Neuronal stem cell (in vitro differentiated cells): ENCODE data around the gene GLIPR1L2.

ENCODE experiments used
- DNase-seq: peaks from one replicate; pipeline ENCODE4 v3.0.0-alpha.2; 2013; ENCODE audit warnings: low spot score
- H2AFZ ChIP-seq: one replicate; pipeline ENCODE4 v1.6.1; 2013; ENCODE audit warnings: mild to moderate bottlenecking, low read length, inconsistent platforms
- H2AK5ac ChIP-seq: 2 replicates; pipeline ENCODE4 v1.6.1; 2013; ENCODE audit warnings: low read depth, mild to moderate bottlenecking, inconsistent platforms, low read length, moderate library complexity, mixed read lengths
- H2BK120ac ChIP-seq: 2 replicates; pipeline ENCODE4 v1.6.1; 2013; ENCODE audit warnings: low read depth, mild to moderate bottlenecking, inconsistent platforms, low read length, moderate library complexity, mixed read lengths
- H2BK12ac ChIP-seq: one replicate; pipeline ENCODE4 v1.6.1; 2013; ENCODE audit warnings: low read length, inconsistent platforms
- H2BK15ac ChIP-seq: 2 replicates; pipeline ENCODE4 v1.6.1; 2013; ENCODE audit warnings: mild to moderate bottlenecking, low read length, inconsistent platforms, mixed read lengths
- H2BK5ac ChIP-seq: one replicate; pipeline ENCODE4 v1.6.1; 2013; ENCODE audit warnings: inconsistent platforms, mild to moderate bottlenecking, low read length, moderate library complexity
- H3K14ac ChIP-seq: one replicate; pipeline ENCODE4 v1.6.1; 2013; ENCODE audit warnings: low read length, inconsistent platforms
- H3K18ac ChIP-seq: 2 replicates; pipeline ENCODE4 v1.6.1; 2013; ENCODE audit warnings: low read length, inconsistent platforms
- H3K23ac ChIP-seq: 2 replicates; pipeline ENCODE4 v1.6.1; 2013; ENCODE audit warnings: low read depth, mild to moderate bottlenecking, mixed read lengths, low read length, inconsistent platforms; ENCODE audit not compliant: poor library complexity
- H3K27ac ChIP-seq: replicated peaks from 3 replicates; pipeline ENCODE4 v1.5.1; 2013; ENCODE audit warnings: low read length, inconsistent platforms
- H3K27me3 ChIP-seq, 3 experiments: 2 replicates each; pipeline ENCODE4 v1.6.1; 2013; ENCODE audit warnings: low read length in 3 of 3, mild to moderate bottlenecking in 2 of 3, inconsistent platforms in 1 of 3, low read depth in 1 of 3, mixed read lengths in 1 of 3, moderate library complexity in 1 of 3; ENCODE audit not compliant: control insufficient read depth in 3 of 3, insufficient read depth in 3 of 3
- H3K36me3 ChIP-seq, 2 donors: replicated peaks in 1 of 2; 2 replicates each; pipeline ENCODE4 v1.6.1; 2013; ENCODE audit warnings: low read length in 2 of 2; ENCODE audit not compliant: control insufficient read depth in 2 of 2, insufficient read depth in 2 of 2
- H3K4ac ChIP-seq: 2 replicates; pipeline ENCODE4 v1.6.1; 2013; ENCODE audit warnings: inconsistent platforms, mild to moderate bottlenecking, low read length, moderate library complexity
- H3K4me1 ChIP-seq, 2 donors: 1 replicate in 1 of 2; 2 replicates in 1 of 2; pipeline ENCODE4 v1.6.1; 2013; ENCODE audit warnings: low read length in 2 of 2, low read depth in 1 of 2; ENCODE audit not compliant: control insufficient read depth in 2 of 2, insufficient read depth in 1 of 2
- H3K4me2 ChIP-seq: one replicate; pipeline ENCODE4 v1.6.1; 2013; ENCODE audit warnings: mild to moderate bottlenecking, low read length, inconsistent platforms; ENCODE audit not compliant: insufficient read depth, poor library complexity, severe bottlenecking
- H3K4me3 ChIP-seq, 2 donors: 2 replicates each; pipeline ENCODE4 v1.5.1; 2013; ENCODE audit warnings: low read length in 2 of 2, mild to moderate bottlenecking in 2 of 2, inconsistent platforms in 1 of 2, moderate library complexity in 1 of 2
- H3K79me1 ChIP-seq: one replicate; pipeline ENCODE4 v1.6.1; 2013; ENCODE audit warnings: low read depth, mild to moderate bottlenecking, inconsistent platforms, low read length, moderate library complexity
- H3K9ac ChIP-seq: one replicate; pipeline ENCODE4 v1.6.1; 2013; ENCODE audit warnings: mild to moderate bottlenecking, low read depth, low read length, inconsistent platforms; ENCODE audit not compliant: poor library complexity
- H3K9me3 ChIP-seq, 2 donors: replicated peaks in 1 of 2; 2 replicates each; pipeline versions ENCODE3 to v1.6.1; 2013; ENCODE audit warnings: low read length in 2 of 2, mild to moderate bottlenecking in 2 of 2, inconsistent platforms in 1 of 2, low read depth in 1 of 2, mixed read lengths in 1 of 2, moderate library complexity in 1 of 2; ENCODE audit not compliant: control insufficient read depth in 2 of 2, insufficient read depth in 1 of 2
- H4K8ac ChIP-seq: one replicate; pipeline ENCODE4 v1.6.1; 2013; ENCODE audit warnings: low read depth, mild to moderate bottlenecking, inconsistent platforms, low read length, moderate library complexity
- H4K91ac ChIP-seq: one replicate; pipeline ENCODE4 v1.6.1; 2013; ENCODE audit warnings: low read length, low read depth, mild to moderate bottlenecking, inconsistent platforms; ENCODE audit not compliant: poor library complexity
- WGBS, 2 donors: extraction: QIAGEN DNeasy Blood & Tissue Kit; methylation state at CpG; one replicate each; pipeline ENCODE4 v1.1.7; 2013; ENCODE audit warnings: missing lambda C conversion rate in 2 of 2, mixed read lengths in 1 of 2; ENCODE audit not compliant: insufficient read length in 2 of 2, insufficient replicate concordance in 1 of 2; ENCODE audit errors: extremely low coverage in 2 of 2; 5-methylcytosine and 5-hydroxymethylcytosine counted together

GLIPR1L2 gene

GRCh38 chr12:75349946-75350345, 40.9 kb upstream of the GLIPR1L2 start:
- Histone ChIP-seq H2BK12ac (no peak overlapping the region), H2BK15ac (no peak overlapping the region), H4K91ac (no peak overlapping the region), H3K9me3 (no peaks in the 10 kb centered on the region), H3K18ac (no peak overlapping the region), H3K9ac (no peak overlapping the region), H3K14ac (no peak overlapping the region), H3K36me3 (no peaks in the 10 kb centered on the region), H3K27me3 (no peaks in the 10 kb centered on the region), H3K4me2 (no peak overlapping the region), H2AK5ac (no peak overlapping the region), H2BK120ac (no peak overlapping the region), H3K79me1 (no peaks in the 10 kb centered on the region), H3K4me3 (no peak overlapping the region), H3K4ac (no peak overlapping the region), H2AFZ (no peak overlapping the region), H2BK5ac (no peak overlapping the region), H3K27ac (no peak overlapping the region), H3K4me1 (no peaks in the 10 kb centered on the region), H4K8ac (no peak overlapping the region), H3K23ac (no peak overlapping the region)
- no CpG with 5 or more reads among the region's 4 CpGs for WGBS, 2 donors
- DNase-seq, result no peak

DNA sequence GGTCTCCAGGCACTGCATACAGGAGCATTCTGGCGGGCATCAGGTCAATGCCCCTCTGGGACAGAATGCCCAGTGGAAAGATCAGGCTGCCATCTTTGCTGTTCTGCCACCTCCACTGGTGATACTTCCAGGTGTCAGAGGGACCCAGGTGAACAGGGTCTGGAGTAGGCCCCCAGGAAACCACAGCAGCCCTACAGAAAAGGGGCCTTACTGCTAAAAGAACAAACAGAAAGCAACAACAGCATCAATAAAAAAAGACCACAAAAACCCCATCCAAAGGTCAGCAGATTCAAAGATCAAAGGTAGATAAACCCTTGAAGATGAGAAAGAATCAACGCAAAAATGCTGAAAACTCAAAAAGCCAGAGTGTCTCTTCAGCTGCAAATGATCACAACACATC, 40.5 kb upstream of the GLIPR1L2 start:
- H3K36me3 ChIP-seq, result no peaks in the 10 kb centered on the region
- H2AK5ac ChIP-seq, result no peak overlapping the region
- no peak overlapping the region for H3K4ac ChIP-seq
- no peak overlapping the region for H3K27ac ChIP-seq
- no peak for DNase-seq
- H3K9ac ChIP-seq, result no peak overlapping the region
- no peak overlapping the region for H2BK5ac ChIP-seq
- no peak overlapping the region for H2BK15ac ChIP-seq
- no peak overlapping the region for H3K4me2 ChIP-seq
- H3K23ac ChIP-seq, result no peak overlapping the region
- no peak overlapping the region for H2BK12ac ChIP-seq
- no peak overlapping the region for H2BK120ac ChIP-seq
- no peak overlapping the region for H3K4me3 ChIP-seq
- no peak overlapping the region for H3K18ac ChIP-seq
- H3K27me3 ChIP-seq, result no peaks in the 10 kb centered on the region
- no peaks in the 10 kb centered on the region for H3K79me1 ChIP-seq
- no peaks in the 10 kb centered on the region for H3K4me1 ChIP-seq
- no peaks in the 10 kb centered on the region for H3K9me3 ChIP-seq
- H2AFZ ChIP-seq, result no peak overlapping the region
- WGBS, 2 donors, result no CpG with 5 or more reads among the region's 2 CpGs
- no peak overlapping the region for H3K14ac ChIP-seq
- H4K91ac ChIP-seq, result no peak overlapping the region
- no peak overlapping the region for H4K8ac ChIP-seq

GRCh38 chr12:75354011-75354410, 36.9 kb upstream of the GLIPR1L2 start:
- H3K27ac ChIP-seq, result no peak overlapping the region
- H3K4me1 ChIP-seq, result no peaks in the 10 kb centered on the region
- no peak overlapping the region for H3K9ac ChIP-seq
- H3K18ac ChIP-seq, result no peak overlapping the region
- no peak overlapping the region for H3K4me2 ChIP-seq
- H2BK12ac ChIP-seq, result no peak overlapping the region
- no peak overlapping the region for H3K4ac ChIP-seq
- H3K27me3 ChIP-seq, result no peaks in the 10 kb centered on the region
- H3K23ac ChIP-seq, result no peak overlapping the region
- H2BK120ac ChIP-seq, result no peak overlapping the region
- H3K36me3 ChIP-seq, result no peaks in the 10 kb centered on the region
- H2BK15ac ChIP-seq, result no peak overlapping the region
- H3K4me3 ChIP-seq, result no peak overlapping the region
- no peaks in the 10 kb centered on the region for H3K79me1 ChIP-seq
- no peak for DNase-seq
- no peak overlapping the region for H2AK5ac ChIP-seq
- H2BK5ac ChIP-seq, result no peak overlapping the region
- H4K8ac ChIP-seq, result no peak overlapping the region
- H3K9me3 ChIP-seq, result no peaks in the 10 kb centered on the region
- H2AFZ ChIP-seq, result no peak overlapping the region
- no peak overlapping the region for H3K14ac ChIP-seq
- no peak overlapping the region for H4K91ac ChIP-seq

- Histone ChIP-seq H3K27ac (no peak overlapping the region), H2AK5ac (no peak overlapping the region), H3K27me3 (no peaks in the 10 kb centered on the region), H2BK15ac (no peak overlapping the region), H3K4me1 (peaks cover 0 to 2% of the 10 kb centered on the region in 2 donors), H3K23ac (no peak overlapping the region), H3K36me3 (no peaks in the 10 kb centered on the region), H4K91ac (no peak overlapping the region), H3K9me3 (peaks cover 0 to 2% of the 10 kb centered on the region in 2 donors), H4K8ac (no peak overlapping the region), H2AFZ (no peak overlapping the region), H3K18ac (no peak overlapping the region), H2BK120ac (no peak overlapping the region), H3K9ac (no peak overlapping the region), H3K79me1 (no peaks in the 10 kb centered on the region), H3K4me2 (no peak overlapping the region), H2BK5ac (no peak overlapping the region), H2BK12ac (no peak overlapping the region), H3K14ac (no peak overlapping the region), H3K4ac (no peak overlapping the region), H3K4me3 (no peak overlapping the region)
- no peak for DNase-seq
Observed at GRCh38 chr12:75360920-75361319, 30.0 kb upstream of the GLIPR1L2 start.
